Thoracic aorta (tissue), 2 donors: ENCODE measurements around the gene KLK1. TPM values are rescaled to one million over a fixed set of nuclear protein-coding genes. Genes with fewer than 3 reads are reported as not detected.

Source experiments
- ATAC-seq: fragments of 150-250 bp; one replicate; pipeline ENCODE4 v1.8.0; 2017; ENCODE audit warnings: low read depth; ENCODE audit not compliant: insufficient number of reproducible peaks, low FRiP score
- DNase-seq: peaks from one replicate; pipeline ENCODE4 v3.0.0-alpha.2; 2020; ENCODE audit warnings: low spot score
- H3K27ac ChIP-seq, 2 donors: fragments of 200-600 bp; sonication (generic); 1 replicate in 1 of 2; 2 replicates in 1 of 2; pipeline ENCODE4 v1.5.1; 2016; ENCODE audit warnings: mild to moderate bottlenecking in 2 of 2, moderate library complexity in 2 of 2
- H3K27me3 ChIP-seq: fragments of 200-600 bp; sonication (generic); replicated peaks from 2 replicates; pipeline ENCODE4 v1.6.0; 2016; ENCODE audit warnings: mild to moderate bottlenecking; ENCODE audit not compliant: insufficient read depth
- H3K36me3 ChIP-seq: fragments of 200-600 bp; sonication (generic); one replicate; pipeline ENCODE4 v1.5.1; 2016
- H3K4me1 ChIP-seq, 2 donors: fragments of 200-600 bp; sonication (generic); 1 replicate in 1 of 2; 2 replicates in 1 of 2; pipeline versions ENCODE4 v1.5.1 to v1.6.0; 2016; ENCODE audit warnings: low read depth in 2 of 2, mild to moderate bottlenecking in 1 of 2; ENCODE audit not compliant: control insufficient read depth in 1 of 2
- H3K4me3 ChIP-seq: fragments of 200-600 bp; sonication (generic); 2 replicates; pipeline ENCODE4 v1.5.1; 2016; ENCODE audit warnings: mild to moderate bottlenecking
- H3K9me3 ChIP-seq: fragments of 200-600 bp; sonication (generic); 2 replicates; pipeline ENCODE4 v1.5.1; 2016
- total RNA-seq, 2 donors: library from RNA; depleted of rRNA; stranded (reverse); fragments of >200 nt; gene quantifications; one replicate each; pipeline versions ENCODE4 v1.1.0 to v1.2.3, GENCODE V29; 2016
- TF ChIP-seq, protein P1 (sequence below): fragments of 200-600 bp; sonication (generic); IDR thresholded peaks from one replicate; pipeline ENCODE4 v1.5.1; 2019; ENCODE audit warnings: antibody characterized with exemption

The KLK1 gene
- total RNA-seq, result not detected

DNA sequence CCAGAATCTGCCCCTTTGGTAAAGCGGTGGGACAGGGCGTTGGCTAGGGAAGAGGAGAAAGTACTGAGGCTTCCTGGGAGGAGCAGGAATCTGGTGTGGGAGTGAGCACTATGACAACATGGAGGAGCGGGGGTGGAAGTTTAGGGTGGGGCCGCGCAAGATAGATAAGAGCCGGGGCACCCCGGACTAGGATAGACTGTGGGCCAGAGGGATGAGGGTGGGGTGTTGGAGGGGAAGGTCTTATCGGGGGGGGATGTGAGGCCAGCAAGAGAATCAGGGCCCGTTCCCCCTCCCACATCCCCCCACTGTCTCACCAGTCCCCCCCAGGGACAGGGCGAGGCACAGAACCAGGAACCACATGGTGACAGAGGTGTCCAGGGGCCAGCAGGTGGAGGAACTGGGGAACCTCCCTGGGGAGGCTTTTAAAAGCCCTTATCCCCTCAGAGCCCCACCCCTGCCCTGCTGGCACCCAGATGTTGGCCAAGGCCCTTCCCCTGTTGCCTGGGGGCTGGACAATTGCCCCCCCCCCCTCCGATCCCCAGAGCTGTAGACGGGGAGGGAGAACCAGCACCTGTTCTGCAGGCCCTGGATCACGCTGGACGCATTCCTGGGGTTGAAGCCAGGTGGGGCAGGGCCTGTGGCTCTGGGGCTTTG lies at the start of gene KLK1:
KLK1 (minus strand) TSS at position 399 of the 654 bp plus-strand sequence; CDS start at position 360, 39 bp downstream.
- H3K4me3 ChIP-seq, result no peak within 1 kb of the TSS
- no peak within 1 kb of the TSS for H3K27ac ChIP-seq
- ATAC-seq, result no peak
- no peaks in the 10 kb centered on the region for H3K4me1 ChIP-seq
- no peaks in the 10 kb centered on the region for H3K27me3 ChIP-seq
- no peaks in the 10 kb centered on the region for H3K36me3 ChIP-seq
- no peaks in the 10 kb centered on the region for H3K9me3 ChIP-seq
- TF ChIP-seq, protein P1, sequence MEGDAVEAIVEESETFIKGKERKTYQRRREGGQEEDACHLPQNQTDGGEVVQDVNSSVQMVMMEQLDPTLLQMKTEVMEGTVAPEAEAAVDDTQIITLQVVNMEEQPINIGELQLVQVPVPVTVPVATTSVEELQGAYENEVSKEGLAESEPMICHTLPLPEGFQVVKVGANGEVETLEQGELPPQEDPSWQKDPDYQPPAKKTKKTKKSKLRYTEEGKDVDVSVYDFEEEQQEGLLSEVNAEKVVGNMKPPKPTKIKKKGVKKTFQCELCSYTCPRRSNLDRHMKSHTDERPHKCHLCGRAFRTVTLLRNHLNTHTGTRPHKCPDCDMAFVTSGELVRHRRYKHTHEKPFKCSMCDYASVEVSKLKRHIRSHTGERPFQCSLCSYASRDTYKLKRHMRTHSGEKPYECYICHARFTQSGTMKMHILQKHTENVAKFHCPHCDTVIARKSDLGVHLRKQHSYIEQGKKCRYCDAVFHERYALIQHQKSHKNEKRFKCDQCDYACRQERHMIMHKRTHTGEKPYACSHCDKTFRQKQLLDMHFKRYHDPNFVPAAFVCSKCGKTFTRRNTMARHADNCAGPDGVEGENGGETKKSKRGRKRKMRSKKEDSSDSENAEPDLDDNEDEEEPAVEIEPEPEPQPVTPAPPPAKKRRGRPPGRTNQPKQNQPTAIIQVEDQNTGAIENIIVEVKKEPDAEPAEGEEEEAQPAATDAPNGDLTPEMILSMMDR, result no peak
- no peak for DNase-seq

DNA sequence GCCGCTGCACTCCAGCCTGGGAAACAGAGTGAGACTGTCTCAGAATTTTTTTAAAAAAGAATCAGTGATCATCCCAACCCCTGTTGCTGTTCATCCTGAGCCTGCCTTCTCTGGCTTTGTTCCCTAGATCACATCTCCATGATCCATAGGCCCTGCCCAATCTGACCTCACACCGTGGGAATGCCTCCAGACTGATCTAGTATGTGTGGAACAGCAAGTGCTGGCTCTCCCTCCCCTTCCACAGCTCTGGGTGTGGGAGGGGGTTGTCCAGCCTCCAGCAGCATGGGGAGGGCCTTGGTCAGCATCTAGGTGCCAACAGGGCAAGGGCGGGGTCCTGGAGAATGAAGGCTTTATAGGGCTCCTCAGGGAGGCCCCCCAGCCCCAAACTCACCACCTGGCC lies 49.5 kb upstream of the KLK1 start, which contains the start of gene KLK2:
KLK2 (plus strand) TSS at position 384 of the 400 bp plus-strand sequence. CDS start 35 bp downstream, outside the sequence.
- H3K4me1 ChIP-seq, result no peaks in the 10 kb centered on the region
- H3K4me3 ChIP-seq, result no peak within 1 kb of the TSS
- ATAC-seq (no peak), DNase-seq (no peak)
- H3K27me3 ChIP-seq, result no peaks in the 10 kb centered on the region
- TF ChIP-seq, protein P1, result no peak
- H3K36me3 ChIP-seq, result no peaks in the 10 kb centered on the region
- H3K27ac ChIP-seq, result no peak within 1 kb of the TSS
- H3K9me3 ChIP-seq, result no peaks in the 10 kb centered on the region

- H3K9me3 ChIP-seq, result no peaks in the 10 kb centered on the region
- ATAC-seq (no peak), DNase-seq (no peak)
- TF ChIP-seq, protein P1, result no peak
- no peaks in the 10 kb centered on the region for H3K36me3 ChIP-seq
- H3K4me3 ChIP-seq, result no peak overlapping the region
- H3K4me1 ChIP-seq, result no peaks in the 10 kb centered on the region
- H3K27me3 ChIP-seq, result no peaks in the 10 kb centered on the region
- H3K27ac ChIP-seq, result no peak overlapping the region
Measured at GRCh38 chr19:50870417-50871089, 47.0 kb upstream of the KLK1 start.

DNA sequence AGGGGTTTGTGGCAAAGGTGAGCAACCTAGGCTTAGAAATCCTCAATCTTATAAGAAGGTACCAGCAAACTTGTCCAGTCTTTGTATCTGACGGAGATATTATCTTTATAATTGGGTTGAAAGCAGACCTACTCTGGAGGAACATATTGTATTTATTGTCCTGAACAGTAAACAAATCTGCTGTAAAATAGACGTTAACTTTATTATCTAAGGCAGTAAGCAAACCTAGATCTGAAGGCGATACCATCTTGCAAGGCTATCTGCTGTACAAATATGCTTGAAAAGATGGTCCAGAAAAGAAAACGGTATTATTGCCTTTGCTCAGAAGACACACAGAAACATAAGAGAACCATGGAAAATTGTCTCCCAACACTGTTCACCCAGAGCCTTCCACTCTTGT lies 45.9 kb upstream of the KLK1 start:
- Histone ChIP-seq H3K27ac (no peak overlapping the region), H3K27me3 (no peaks in the 10 kb centered on the region), H3K4me3 (no peak overlapping the region), H3K9me3 (no peaks in the 10 kb centered on the region), H3K4me1 (no peaks in the 10 kb centered on the region), H3K36me3 (no peaks in the 10 kb centered on the region)
- TF ChIP-seq, protein P1, result no peak
- ATAC-seq, result no peak
- DNase-seq, result no peak

DNA sequence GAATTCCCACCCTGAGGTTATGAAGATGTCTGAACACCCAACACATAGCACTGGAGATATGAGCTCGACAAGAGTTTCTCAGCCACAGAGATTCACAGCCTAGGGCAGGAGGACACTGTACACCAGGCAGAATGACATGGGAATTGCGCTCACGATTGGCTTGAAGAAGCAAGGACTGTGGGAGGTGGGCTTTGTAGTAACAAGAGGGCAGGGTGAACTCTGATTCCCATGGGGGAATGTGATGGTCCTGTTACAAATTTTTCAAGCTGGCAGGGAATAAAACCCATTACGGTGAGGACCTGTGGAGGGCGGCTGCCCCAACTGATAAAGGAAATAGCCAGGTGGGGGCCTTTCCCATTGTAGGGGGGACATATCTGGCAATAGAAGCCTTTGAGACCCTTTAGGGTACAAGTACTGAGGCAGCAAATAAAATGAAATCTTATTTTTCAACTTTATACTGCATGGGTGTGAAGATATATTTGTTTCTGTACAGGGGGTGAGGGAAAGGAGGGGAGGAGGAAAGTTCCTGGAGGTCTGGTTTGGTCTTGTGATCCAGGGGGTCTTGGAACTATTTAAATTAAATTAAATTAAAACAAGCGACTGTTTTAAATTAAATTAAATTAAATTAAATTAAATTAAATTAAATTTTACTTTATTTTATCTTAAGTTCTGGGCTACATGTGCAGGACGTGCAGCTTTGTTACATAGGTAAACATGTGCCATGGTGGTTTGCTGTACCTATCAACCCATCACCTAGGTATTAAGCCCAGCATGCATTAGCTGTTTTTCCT lies 38.1 kb upstream of the KLK1 start:
- no peak overlapping the region for H3K27ac ChIP-seq
- no peaks in the 10 kb centered on the region for H3K27me3 ChIP-seq
- H3K4me3 ChIP-seq, result no peak overlapping the region
- no peaks in the 10 kb centered on the region for H3K36me3 ChIP-seq
- H3K9me3 ChIP-seq, result no peaks in the 10 kb centered on the region
- DNase-seq (no peak), ATAC-seq (no peak)
- H3K4me1 ChIP-seq, result no peaks in the 10 kb centered on the region
- TF ChIP-seq, protein P1, result no peak
